Retinal pigment epithelial cell (primary cell): Measurements from ENCODE around the gene ABCC11.

Experiments used
- DNase-seq: peaks from one replicate; pipeline ENCODE4 v3.0.0-alpha.2; 2010; ENCODE audit warnings: low read depth
- H3K4me3 ChIP-seq: 2 replicates; pipeline ENCODE4 v1.5.1; 2011; ENCODE audit warnings: mild to moderate bottlenecking, low read length, control low read depth, moderate library complexity
- TF ChIP-seq, protein P1 (sequence below): conservative IDR thresholded peaks from 2 replicates; pipeline ENCODE4 v1.5.1; 2011; ENCODE audit warnings: low read depth, low read length, control low read depth, inconsistent platforms

ABCC11 gene

DNA sequence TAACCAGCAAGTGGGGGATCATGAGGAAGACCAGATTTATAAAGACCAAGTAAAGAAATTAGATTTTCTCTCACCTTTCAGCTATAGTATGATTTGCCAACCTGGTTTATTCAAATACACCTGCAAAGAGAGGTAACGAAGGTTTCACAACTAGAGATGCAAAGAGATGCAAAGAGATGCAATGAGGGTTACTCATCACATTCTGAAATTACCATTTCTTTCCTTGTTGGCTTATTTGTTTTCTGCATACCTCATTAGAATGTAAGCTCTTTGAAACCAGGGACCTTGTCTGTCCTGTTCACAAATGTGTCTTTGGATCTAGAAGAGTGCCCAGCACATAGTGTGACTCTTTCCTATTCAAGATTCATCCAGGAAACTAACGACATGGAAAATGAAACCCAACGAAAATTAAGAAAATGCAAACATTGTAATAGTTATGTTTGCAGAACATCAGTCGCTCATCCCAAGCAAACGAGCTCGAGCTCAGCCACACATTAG, 12.2 kb downstream of the ABCC11 start:
- DNase-seq = no peak
- TF ChIP-seq, protein P1, sequence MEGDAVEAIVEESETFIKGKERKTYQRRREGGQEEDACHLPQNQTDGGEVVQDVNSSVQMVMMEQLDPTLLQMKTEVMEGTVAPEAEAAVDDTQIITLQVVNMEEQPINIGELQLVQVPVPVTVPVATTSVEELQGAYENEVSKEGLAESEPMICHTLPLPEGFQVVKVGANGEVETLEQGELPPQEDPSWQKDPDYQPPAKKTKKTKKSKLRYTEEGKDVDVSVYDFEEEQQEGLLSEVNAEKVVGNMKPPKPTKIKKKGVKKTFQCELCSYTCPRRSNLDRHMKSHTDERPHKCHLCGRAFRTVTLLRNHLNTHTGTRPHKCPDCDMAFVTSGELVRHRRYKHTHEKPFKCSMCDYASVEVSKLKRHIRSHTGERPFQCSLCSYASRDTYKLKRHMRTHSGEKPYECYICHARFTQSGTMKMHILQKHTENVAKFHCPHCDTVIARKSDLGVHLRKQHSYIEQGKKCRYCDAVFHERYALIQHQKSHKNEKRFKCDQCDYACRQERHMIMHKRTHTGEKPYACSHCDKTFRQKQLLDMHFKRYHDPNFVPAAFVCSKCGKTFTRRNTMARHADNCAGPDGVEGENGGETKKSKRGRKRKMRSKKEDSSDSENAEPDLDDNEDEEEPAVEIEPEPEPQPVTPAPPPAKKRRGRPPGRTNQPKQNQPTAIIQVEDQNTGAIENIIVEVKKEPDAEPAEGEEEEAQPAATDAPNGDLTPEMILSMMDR = no peak
- no peak overlapping the region for H3K4me3 ChIP-seq

DNA sequence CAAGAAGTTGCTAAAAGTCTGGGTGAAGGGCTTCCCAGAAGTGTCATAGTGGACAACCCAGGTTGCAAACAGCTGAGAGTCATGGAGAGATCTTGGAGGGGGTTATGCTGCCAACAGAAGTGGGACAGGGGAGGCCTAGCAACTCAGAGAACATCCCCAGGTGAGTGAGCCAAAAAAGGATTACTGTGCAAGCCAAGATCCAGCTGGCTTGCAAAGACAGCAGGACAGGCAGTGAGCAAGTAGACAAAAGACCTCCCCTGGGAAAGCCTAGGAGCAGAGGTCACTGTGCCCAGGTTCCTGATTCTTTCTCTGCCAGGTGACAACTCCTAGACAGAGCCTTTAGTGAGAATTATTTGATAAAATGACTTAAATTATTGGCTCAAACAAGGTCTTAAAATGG, 12.7 kb downstream of the ABCC11 start:
- H3K4me3 ChIP-seq = no peak overlapping the region
- no peak for DNase-seq
- TF ChIP-seq, protein P1 = no peak

DNA sequence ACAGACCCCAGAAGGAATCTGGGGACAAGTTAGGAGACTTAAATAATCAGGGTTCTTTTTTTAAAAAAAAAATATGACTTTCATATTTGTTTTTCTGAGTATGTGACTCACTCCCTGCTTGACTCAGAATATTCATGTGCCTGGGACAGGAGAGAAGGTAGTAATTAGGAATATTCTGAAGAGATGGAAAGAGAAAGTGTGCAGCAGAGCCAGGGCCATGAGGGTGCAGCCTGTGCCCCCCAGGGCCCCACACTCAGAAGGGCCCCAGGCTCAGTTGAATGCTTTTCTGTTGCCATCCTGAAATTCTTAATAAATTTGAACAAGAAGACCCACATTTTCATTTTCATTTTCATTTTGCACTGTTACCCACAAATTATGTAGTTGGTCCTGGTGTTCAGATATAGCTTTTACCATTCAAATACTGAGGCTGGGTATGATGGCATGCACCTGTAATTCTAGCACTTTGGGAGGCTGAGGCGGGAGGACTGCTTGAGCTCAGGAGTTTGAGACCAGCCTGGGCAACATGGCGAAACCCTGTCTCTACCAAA, 14.8 kb downstream of the ABCC11 start:
- DNase-seq = no peak
- TF ChIP-seq, protein P1 = no peak
- H3K4me3 ChIP-seq = no peak overlapping the region

DNA sequence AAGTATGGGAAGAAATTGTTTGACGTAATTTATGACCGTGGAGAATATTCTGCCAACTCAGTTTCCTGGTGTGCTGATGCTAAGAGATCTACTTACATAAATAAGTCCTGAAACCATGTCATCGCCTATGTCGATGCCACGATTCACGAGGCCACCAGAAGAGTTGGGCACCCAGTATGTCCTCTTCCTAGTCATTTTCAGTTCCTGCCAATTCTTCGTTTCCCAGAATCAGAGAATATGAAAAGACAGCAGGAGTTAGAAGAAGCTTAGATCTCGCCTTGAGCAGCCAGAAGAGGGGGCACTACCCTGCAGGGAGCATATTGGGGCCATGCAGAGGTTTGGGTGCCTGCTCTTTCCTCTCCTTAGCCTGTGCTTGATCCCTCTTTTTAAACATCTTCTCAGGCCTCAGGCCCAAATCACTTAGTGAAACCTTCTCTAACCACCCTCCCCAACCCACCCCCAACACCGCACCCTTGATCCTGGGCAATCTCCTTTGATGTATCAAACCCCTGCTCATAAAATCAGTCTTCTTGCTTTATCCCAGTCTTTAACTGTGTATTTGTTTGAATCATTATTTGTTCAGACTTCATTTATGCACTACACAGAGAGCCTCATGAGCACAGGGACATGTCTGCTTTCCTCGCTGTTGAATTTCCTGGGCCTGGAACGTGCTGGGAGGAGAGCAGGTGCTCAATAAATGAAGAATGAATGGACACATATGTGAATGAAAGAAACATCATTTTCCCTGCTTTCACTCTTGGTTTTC, 15.4 kb downstream of the ABCC11 start:
- TF ChIP-seq, protein P1 = peak; percentile 88
- DNase-seq = no peak
- H3K4me3 ChIP-seq = no peak overlapping the region

DNA sequence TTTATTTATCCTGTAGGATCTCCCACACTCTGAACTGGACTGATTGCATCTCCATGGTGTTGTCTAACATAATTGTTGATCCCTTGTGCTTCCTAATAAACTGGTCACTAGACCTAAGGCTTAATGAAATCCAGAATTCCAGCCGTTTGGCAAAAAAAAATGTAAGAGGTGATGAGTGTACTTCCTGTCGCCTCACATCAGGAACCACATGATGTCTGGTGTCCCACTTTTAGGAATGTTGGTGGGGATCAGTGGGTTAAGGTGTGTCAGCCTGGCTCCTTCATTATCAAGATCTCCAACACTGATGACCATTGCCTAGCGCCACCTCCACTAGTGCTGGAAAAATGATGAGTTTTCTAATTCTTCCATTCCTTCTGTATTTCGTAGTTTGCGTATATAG, 21.9 kb downstream of the ABCC11 start:
- DNase-seq = no peak
- no peak overlapping the region for H3K4me3 ChIP-seq
- TF ChIP-seq, protein P1 = no peak

DNA sequence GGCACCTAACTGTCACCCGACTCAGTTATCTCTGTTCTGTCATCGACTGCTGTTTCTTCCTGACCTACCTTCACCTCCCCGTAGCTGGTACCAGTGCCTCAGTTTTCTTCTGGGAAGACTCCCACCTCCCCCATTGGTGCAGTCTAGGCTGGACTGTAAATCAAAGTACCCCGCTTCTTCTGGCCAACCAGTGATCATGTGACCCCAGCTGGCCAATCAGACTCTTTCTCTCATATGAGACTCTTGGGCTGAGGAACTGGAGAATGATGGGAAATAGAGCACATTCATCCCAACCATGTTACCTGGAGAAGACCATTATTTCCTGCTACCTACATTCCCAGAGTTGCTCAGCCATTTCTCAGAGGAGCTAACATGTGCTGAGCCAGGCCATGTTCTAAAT, 23.8 kb downstream of the ABCC11 start:
- DNase-seq = no peak
- no peak overlapping the region for H3K4me3 ChIP-seq
- TF ChIP-seq, protein P1 = no peak

DNA sequence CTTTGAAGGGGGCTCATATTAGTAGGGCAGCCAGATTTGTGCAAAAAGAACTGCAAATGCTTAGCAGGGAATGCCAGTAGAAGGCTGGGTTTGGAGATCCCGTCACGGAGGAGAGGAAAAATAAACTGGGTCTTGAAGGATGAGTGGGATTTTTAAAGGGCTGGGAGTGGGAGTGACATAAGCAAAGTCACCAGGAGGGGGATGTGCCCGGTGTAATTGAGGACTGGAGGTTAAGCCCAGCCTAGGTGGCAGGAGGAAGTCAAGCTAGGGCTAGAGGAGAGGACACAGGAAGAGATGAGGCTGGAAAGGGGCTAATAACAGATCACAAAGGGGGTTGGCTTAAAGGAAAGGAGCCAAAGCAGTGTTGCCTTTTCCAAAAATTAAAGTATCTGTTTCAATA, 26.4 kb downstream of the ABCC11 start:
- TF ChIP-seq, protein P1 = no peak
- H3K4me3 ChIP-seq = no peak overlapping the region
- DNase-seq = no peak
